CD4-positive, alpha-beta T cell treated with Interleukin-2 at 100 ng/mL for 4 hours (primary cell): Measurements from ENCODE around the gene AP5Z1.

Experiments
- DNase-seq: peaks from one replicate; pipeline ENCODE4 v3.0.0-alpha.2; 2020; ENCODE audit warnings: low spot score

Gene AP5Z1

DNA sequence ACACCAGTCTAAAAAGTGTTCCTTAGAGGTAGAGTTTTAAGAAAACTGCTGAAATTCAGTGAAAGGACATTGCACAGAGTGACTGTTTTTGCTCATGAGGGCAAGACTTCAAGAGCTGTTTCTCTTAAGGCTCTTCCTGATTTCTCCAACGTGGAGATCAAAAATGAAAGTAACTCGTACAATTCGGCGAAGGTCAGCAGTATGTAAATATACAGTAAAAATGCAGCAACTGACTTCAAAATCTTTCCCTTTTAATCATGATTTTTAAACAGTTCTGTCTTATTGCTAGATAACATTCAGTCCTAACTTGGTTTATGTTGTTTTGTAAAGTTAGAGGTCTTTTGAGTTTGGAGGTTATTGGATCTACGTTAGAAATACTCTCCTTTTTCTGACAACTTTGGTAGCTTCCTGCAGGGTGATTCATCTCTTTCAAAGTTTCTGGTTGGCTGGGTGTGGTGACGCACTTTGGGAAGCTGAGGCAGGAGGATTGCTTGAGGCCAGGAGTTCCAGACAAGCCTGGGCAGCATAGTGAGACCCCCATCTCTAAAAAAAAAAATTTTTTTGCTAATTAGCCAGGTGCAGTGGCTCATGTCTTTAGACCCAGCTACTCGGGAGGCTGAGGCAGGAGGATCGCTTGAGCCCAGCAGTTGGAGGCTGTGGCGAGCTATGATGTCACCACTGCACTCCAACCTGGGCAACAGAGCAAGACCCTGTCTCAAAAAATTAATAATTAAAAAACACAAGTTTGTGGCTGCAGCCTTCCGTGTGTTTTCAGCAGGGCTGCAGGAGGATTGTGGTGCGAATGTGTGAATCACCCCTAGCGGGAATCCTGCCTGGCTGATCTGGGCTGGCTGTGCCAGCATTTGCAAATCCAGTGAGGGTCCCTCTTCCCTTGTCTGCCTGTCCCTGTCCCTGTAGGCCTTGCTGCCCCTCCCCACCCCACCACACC is 29.2 kb upstream of the AP5Z1 start:
- DNase-seq = peak; percentile 50

DNA sequence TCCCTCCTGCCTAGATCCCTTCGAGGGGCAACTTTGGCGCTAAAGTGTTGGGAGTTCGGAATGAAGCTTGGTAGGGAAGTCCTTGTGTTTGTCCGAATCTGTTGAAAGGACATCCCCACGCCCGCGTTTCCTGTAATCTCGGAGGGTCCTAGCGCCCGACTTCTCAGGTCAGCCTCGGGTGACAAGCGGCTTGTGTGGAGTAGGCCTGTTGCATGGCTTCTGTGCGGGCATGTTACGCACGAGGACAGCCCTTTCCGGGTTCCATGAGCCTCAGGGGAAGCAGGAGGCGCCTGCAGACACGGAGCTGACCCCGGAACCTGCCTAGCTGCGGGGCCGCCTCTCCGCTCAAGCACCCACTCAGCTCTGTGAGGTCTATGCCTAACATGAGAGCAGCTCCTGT is 28.4 kb upstream of the AP5Z1 start:
- no peak for DNase-seq

DNA sequence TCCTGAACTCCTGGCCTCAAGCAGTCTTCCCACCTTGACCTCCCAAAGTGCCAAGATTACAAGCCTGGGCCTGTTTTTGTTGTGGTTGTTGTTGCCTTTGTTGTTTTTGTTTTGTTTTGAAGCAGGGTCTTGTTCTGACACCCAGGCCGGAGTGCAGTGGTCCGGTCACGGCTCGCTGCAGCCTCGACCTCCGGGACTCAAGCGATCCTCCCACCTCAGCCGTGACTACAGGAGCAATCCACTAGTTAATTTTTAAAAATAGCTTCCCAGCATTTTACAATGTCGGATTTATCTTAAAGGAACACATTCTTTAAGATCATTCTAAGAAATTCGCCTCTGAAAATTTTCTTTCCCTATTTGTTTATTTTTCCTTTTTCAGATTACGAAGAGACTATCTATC is 27.7 kb upstream of the AP5Z1 start:
- DNase-seq = no peak

DNA sequence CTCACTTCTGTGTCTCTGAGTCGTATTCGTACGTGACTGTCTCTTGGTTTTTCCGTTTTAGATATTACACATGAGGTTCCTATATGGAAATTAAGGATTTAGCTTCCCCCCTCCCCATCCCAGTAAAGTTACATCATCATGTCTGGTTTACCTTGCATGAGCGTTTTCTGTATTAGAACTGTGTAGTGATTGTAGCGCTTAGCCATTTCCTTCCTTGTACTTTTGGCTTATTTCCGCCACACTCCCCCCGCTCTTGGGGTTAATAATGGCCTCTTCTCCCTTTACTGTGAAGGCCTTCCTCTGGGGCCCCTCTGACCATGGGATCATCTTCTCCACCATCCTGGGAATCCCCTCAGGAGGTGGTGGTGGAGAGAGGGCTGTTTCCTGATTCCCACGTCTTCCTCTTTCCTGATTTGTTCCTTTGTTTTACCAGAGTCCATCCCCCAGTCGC is 27.2 kb upstream of the AP5Z1 start:
- no peak for DNase-seq

DNA sequence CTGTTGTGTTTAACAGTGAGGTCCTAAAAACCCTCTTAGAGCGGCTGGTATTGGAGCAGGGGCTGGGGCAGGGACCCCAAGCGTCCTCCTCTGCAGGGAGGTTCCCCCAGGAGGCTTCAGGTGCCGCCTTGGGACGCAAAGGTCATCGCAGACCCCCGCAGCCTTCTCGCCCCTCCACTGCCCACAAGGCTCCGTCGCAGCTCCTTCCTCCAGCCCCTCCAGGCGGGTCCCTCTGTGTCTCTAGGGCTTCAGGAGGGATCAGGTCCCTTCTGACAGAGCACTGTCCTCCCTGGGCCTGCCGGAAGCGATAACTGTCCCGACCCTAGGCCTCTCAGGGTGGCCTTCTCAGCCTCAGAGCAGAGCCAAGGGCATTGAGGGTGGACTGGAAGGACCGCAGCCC is 26.1 kb upstream of the AP5Z1 start:
- DNase-seq = no peak

DNA sequence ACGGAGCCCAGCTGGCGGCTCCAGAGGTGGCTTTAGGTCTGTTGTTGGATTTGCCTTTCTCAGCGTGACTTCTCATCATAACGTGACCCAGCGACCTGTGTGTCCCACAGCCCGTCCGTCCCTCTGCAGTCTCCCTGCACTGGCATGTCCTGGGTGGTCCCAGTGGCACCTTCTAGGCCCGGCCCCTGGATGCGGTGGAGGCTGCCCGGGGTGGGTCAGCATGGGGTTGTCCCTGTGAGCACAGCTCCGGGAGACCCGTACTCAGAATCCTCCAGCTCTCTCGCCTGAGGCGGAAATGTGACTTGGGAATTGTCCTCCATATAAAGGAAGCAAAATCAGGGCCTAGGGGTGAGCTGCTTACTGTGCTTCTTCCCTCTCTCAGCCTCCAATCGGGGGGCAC is 25.6 kb upstream of the AP5Z1 start:
- DNase-seq = no peak

DNA sequence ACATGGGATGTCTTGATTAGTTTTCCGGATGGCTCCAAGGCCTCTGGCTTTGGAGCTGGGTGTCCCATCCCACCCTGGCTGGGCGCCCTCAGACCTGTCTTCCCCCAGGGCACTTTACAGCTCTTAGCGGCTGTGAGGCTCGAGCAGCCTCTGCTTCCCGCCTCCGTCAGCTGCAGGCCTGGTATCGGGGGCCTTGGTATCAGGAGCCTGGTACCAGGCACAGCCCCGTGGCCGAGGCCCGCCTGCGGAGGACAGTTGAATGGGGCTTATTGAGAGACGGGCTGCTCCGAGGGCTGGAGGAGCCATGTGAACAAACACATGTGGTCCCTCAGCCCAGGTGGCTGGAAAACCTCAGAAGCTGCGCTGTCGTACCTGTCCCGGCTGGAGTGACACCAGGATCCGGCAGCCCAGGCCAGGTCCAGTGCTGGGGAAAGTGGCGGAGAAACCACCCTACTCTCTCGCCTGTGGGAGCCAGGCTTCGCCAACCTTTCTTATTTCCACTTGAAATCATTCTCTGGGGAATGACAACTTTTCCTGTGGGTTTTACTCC is 23.9 kb upstream of the AP5Z1 start:
- no peak for DNase-seq

DNA sequence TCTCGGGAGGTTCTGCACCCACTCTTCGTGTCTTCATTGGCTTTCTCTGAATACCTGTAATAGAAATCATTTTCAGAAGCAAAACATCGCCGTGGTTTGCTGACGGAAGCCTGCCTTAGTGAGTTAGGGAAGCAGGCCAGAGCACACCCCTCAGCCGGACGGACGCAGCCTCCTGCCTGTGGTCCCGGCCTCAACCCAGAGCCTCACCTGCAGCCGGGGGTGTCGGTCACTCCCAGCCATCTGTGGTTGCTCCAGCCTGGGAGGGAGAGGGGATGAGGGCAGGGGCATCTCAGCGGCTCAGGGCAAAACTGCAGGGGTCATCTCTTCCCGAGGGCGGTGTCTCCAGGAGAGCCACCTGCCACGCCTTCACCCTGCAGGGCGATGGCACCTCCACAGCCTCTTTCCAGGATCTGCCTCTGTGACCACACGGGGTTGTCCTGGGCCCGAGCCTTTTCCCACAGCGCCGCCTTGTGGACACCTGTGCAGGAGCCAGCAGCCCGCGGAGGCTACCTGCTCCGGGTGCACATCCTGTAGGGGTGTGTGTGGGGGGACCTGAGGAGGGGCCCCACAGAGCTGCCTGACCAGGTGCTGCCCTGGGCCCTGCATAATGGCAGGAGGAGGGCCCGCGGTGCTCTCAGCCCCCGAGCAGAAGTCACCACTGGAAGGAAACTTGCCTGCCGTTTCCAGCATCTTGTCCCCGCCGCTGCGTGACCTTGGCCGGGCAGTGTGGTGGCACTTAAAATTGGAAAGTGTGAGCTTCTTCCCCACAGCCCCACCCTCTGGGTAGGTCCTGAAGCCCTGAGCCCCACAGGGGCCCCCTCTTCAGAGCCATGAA is 21.6 kb upstream of the AP5Z1 start:
- peak; percentile 86 for DNase-seq

DNA sequence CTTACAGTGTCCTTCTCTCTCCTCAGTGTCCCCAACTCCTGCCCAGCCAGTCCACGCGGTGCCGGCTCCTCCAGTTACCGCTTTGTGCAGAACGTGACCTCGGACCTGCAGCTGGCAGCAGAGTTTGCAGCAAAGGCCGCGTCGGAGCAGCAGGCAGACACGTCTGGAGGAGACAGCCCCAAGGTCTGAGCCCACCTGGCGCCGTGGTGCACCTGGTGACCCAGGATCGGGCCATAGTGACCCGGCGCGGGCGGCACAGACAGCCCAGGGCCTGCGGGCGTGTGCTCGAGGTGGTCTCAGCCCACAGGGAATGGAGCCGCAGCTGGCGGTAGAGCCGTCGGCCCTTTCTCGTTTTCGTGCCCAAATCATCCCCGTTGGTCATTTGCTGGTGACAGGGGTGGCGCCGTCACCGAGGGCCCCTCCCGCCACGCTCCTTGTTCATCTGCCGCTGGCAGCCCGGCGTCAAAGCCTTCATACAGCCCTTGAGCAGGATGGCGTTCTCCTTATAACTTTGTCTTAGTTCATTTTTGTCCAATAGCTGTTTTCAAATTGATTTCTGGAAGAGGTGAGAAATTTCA is 20.9 kb upstream of the AP5Z1 start:
- no peak for DNase-seq

DNA sequence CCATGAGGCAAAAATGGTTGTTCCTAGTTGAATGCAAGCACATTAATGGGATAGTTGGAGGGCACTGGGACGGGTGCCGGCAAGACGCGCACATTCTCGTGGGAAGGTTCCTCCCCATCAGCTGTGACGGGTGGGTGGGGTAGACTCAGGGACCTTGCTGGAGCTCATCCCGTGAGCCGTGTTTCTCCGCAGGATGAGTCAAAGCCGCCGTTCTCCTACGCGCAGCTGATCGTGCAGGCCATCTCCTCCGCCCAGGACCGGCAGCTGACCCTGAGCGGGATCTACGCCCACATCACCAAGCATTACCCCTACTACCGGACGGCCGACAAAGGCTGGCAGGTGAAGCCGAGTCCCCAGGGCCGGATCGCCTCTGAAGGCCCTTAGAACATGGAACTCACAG is 20.4 kb upstream of the AP5Z1 start:
- DNase-seq = no peak

DNA sequence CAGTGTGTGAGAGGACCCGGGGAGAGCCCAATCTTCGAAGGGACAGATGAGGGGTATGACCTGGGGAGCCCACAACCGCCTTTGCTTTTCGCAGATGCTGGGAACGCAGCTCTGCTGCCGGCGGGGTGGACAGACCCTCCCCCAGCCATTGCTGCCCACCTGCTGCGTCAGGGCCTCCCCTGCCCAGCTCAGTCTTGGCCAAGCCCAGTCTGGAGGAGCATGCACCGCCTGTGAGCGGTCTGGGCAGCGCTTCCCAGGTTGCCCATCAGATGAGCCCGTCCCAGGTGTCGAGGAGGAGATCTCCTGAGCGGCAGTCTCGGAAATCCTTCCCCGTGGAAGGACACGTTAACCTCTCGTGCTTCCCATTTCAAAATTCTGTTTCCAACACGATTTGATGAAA is 17.3 kb upstream of the AP5Z1 start:
- no peak for DNase-seq

DNA sequence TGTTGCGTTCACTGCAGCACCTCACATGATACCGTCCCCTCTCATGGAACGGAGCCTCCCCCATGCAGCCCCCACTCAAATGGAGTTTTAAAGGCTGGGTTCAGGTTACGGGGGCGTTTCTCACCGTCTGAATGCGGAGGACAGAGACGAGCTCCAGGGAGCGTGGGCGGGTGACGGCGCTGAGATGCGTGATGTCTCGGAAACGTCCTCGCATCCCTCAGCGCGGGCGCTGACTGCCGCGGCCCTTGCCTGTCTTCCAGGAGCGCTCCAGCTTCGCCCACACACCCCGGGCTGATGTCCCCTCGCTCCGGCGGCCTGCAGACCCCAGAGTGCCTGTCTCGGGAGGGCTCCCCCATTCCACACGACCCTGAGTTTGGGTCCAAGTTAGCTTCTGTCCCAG is 16.6 kb upstream of the AP5Z1 start:
- DNase-seq = no peak

DNA sequence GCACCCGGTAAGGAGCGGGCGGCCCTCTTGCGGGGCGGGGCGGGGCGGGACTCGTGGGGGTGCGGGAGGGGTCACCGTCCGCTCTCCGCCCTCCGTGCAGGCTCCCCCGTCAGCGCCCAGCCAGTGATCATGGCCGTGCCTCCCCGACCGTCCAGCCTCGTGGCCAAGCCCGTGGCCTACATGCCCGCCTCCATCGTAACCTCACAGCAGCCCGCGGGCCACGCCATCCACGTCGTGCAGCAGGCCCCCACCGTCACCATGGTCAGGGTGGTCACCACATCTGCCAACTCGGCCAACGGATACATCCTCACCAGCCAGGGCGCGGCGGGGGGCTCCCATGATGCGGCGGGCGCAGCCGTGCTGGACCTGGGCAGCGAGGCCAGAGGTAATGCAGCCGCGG is 16.2 kb upstream of the AP5Z1 start:
- no peak for DNase-seq

DNA sequence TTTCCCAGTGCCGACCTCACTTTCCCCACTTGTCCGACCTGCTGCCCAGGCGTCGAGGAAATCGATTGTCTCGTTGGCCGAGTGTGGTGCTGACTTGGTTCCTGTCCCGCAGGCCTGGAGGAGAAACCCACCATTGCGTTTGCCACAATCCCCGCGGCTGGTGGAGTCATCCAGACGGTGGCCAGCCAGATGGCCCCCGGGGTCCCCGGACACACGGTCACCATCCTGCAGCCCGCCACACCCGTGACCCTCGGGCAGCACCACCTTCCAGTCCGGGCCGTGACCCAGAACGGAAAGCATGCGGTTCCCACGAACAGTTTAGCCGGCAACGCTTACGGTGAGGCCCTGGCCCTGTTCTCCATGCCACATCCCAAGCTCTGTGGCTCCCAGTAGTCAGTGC is 14.5 kb upstream of the AP5Z1 start:
- no peak for DNase-seq

DNA sequence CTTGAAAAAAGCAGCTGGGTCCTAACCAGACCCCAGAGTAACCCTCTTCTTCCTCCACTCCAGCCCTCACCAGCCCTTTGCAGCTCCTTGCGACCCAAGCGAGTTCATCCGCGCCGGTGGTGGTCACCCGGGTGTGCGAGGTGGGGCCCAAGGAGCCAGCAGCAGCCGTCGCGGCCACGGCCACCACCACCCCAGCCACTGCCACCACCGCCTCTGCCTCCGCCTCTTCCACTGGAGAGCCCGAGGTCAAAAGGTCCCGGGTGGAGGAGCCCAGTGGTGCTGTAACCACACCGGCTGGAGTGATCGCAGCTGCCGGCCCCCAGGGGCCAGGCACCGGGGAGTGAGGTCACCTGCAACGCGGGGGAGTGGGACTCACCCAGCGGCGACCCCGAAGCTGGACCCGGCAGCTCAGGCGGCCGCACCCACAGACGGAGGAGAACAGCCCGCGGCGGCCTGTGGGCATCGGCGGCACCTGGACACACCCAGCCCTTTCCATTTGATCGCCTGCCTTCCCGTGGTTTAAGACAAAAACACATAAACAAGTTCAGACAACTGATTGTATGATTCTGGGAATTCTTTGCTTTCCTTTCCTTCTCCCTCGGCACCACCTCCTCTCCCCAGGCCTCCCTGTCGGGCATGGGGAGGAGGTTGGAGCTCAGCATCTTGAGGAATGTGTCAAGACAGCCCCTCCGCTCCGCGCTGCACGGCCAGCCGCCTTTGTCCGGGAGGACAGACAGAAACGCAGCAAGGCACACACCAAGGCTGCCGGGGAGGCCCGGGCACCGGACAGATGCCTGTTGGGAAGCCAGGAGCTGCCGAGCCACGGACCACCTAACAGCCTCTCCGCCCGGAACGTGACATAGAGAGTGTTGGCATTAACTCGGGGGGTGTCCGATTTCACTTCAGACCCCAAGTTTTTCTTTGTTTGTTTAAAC is 13.0 kb upstream of the AP5Z1 start:
- no peak for DNase-seq

DNA sequence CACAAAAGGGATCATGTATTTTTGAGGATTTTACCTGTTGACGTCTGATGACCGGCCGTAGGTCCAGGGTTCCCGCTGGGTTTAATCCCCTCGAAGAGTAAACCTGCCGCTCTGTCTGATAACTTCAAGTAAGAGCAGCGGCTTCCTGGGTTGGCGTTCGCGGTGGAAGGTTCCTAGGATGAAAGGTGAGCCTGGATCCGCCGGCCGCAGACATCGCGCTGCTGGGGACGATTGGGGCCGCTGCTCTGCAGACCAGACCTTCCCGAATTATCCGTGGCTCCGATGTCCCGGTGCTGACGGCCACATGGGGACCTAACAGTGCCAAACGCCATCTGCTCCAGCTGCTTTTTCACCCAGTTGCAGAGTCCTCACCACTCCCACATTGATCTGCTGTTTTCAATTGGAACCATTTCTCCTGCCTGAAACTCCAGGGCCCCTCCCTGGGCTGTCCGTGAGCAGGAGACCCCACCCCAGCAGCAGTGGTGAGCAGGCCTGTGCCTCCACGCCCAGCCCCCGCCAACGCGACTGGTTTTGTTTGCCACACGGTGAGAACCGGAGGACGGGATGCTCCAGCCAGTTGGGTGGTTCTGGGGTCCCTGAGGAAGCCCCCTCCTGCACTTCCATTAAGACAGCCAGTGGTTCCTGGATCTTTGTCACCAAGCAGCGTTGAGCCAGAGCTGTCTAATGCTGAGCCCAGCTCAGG is 12.2 kb upstream of the AP5Z1 start:
- DNase-seq = no peak

DNA sequence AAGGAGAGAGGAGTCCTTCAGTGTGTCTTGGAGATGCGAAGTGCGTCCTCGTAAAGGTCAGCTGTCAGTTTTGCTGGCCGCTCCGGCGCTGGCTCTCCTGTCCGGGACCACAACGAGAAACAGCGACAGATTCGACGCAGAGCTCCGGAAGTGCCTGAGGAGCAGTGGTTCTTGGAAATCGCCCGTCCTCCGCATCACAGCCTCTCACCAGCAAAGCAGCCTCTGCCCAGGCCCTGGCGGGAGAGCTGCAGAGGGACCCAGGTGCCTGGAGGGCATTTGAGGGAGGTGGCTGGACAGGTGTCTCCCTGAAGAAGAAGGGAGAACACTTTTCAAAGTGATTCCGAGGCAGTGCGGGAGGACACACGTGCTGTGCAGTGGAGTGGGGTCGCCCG is 11.6 kb upstream of the AP5Z1 start:
- no peak for DNase-seq

DNA sequence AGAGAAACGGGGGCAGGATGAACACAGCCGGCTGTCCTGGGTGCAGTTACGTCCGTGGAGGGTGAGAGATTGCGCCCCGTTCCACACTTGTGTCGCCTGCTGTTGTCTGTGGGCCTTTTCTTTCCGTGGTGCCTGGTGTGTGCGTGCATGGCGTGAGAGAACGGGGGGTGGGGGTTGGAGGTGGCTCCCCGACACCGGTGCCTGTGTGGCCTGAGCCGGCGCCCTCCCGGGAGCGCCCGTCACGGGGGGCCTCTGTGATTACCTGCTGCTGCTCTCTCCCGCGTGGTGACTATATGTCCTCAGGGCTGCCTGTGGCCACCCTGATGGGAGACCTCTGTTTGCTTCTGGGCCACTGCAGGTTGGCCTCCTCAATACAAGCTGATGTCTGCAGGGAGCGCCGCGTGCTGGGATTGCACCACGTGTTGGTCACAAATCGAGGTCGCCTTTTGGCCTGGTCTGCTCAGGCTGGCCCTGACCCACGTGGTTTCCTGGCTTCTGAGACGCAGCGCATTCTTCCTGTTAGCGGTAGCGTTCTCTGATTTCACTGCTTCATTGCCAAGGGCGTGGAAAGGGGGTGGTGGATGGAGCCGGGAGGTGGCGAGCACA is 10.9 kb upstream of the AP5Z1 start:
- no peak for DNase-seq

DNA sequence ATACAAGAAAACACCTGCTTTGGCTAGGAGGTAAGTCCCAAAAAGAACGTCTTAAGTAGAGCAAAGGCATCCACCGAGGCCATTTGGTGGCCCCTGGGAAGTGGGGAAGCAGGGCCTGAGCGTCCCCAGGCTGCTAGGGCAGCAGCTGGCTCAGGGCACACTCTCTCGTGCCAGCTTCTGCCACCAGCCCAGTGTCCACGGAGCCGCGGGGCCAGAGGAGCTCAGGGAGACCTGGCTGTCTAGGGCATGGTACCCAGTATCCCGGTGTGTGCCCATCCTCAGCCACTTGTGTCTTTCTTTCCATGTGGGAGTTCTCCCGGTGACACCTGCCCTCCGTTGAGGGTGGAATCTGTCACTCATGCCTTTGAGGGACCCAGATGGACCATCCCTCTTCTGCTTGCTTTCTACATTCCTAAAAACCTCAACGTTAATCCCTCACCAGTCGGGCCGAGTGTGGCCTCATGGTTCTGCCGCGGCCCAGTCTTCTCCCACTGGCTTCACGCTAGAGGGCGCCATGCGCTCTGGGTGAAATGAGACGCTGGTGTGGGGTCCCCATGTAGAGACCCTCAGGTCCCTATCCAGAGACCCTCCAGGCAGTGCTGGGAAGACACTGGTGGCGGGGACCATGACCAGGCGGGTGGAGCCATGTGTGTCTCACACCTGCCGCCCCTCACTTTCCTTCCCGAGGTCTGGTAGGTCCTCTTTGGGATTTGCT is 9.5 kb upstream of the AP5Z1 start:
- DNase-seq = no peak
